NCI-H345 (cell line): Measurements from ENCODE around the gene CAMK2B.

Source experiments
- DNase-seq: peaks from one replicate; lab custom pipeline; 2025; lab: John Stamatoyannopoulos, UW

The CAMK2B gene

DNA sequence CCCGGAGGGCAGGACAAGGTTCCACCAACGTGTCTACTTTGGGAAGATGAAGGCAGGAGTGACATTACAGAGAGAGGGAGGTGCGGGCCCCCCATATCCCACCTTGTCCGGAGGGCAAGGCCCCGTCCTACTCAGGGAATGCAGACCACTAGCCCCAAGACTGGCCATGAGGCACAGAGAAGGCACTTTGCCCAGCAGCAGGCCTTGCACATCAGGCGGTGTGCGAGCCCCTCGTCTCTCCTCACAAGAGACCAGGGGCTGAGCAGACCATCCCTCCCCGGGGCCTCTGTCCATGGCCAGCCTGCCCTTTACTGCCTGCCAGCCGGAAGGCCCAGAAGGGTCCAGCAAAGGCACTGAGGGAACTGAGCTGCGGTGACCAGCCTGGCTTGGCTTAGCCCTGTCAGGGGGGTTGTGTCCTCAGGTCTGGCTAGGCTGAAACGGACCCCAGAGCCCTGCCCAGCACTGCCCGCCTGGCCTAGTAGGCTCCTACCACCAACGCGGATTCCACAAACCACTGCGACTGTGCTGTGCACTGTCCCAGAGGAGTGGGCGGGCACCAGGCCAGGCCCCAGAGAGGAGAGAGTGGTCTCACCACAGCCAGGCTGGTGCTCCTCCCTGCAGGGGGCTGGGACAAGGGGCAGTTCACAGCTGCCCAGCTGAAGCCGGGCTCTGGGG, 16.7 kb downstream of the CAMK2B start:
- DNase-seq = no peak

DNA sequence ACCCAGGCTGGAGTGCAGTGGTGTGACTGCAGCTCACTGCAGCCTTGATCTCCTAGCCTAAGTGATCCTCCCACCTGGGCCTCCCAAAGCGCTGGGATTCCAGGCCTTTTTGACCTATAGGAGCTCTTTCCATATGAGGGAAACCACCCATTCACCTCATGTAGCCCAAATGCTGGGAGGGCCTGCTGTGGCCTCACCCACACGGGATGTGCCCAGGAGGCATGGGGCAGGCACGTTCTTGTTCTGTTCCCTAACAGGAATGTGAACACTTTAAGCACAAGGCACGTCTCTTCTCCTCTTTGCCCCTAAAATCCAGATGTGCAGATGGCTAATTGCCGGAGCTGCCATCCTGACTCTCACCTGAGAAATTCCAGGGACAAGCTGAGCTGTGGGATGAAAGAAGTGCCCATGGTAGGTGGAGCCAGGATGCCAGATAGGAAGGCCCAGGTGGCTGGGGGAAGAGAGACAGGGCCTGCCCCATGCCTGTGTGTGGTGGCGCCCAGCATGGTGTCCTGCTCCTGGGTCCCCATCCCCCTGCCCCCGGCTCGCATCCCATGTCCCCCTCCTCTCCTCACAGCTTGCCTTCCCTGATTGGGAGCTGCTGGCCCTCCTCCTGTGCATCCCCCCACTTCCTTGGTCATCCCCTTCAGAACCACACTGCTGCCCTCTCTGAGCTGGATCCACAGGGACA, 17.3 kb downstream of the CAMK2B start:
- DNase-seq = no peak

- peak; percentile 34 for DNase-seq
Observed at GRCh38 chr7:44307301-44307900, 18.0 kb downstream of the CAMK2B start.

DNA sequence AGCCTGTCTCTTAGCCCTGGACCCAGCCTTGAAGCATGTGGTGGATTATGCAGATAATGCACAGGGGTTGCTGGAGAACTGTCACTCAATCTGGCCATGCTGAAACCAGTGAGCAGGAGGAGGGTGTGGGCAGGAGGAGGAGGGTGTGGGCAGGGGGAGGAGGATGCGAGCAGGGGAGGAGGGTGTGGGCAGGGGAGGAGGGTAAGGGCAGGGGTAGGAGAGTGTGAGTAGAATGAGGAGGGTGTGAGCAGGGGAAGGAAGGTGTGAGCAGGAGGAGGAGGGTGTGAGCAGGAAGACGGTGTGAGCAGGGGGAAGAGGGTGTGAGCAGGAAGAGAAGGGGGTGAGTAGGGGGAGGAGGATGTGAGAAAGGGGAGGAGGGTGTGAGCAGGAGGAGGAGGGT, 18.8 kb downstream of the CAMK2B start:
- DNase-seq = no peak

GRCh38 chr7:44305564-44306507, 19.6 kb downstream of the CAMK2B start:
- DNase-seq = no peak

DNA sequence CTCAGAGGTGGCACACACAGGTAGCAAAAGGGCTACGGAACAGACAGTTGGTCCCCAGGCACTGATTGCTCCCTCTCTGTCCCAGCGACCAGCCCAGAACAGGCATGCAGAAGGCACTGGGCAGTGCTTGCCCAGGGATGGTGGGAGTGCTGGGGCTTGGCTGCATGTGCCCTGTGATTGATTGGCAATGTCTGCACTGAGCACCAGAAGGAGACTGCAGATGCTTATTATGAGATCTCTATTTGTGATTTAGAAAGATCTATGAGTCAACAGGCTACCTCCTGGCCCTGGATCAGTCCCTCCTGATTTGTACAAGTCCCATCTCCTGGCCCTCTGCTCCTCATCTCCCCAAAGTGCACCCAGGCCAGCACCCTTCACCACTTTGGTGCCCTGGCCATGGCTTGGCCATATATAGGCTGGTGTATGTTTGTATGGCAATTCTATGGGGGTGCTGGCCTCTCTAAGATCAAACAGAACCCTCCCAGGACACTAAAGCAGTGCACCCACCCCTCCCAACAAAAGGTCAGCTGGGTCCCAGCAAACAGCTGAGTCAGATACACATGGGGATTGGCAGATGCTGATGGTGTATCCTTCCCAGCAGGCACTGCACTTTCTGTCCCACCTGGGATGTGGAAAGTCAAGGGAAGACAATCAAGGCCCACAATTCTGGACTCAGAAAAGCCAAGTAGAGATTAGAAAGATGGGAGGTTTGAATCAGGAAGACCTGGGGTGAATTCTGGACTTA, 30.9 kb downstream of the CAMK2B start:
- no peak for DNase-seq

DNA sequence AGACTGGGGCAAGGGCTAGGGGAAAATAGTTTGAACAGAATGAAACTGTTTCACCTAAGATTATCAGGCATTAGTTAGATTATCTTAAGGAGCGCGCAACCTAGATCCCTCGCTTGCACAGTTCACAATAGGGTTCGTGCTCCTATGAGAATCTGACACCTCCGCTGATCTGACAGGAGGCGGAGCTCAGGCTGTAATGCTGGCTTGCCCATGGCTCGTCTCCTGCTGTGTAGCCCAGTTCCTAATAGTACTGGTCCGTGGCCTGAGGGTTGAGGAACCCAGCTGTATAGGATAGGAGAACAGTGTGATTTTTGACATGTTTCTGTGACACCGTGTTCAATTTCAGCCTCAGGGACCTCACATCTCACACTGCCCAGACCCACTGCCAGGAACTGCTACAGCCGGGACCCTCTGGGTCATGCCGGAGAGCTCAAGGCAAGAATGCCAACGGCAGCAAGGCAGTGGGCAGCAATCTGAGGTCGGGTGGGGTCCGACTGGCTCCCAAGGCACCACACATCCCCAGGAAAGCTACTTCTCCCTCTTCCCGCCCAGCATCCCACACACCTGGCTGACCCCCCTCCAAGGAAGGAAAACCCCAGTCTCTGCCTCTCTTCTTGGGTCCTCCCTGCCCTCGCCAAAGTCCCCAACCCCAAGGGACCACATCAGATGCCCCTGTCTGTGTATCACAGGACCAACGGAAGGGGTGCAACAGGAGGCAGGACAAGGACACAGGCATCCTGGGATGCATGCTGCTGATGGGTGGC, 31.7 kb downstream of the CAMK2B start:
- DNase-seq = no peak

GRCh38 chr7:44292876-44293560, 32.4 kb downstream of the CAMK2B start:
- DNase-seq = no peak

DNA sequence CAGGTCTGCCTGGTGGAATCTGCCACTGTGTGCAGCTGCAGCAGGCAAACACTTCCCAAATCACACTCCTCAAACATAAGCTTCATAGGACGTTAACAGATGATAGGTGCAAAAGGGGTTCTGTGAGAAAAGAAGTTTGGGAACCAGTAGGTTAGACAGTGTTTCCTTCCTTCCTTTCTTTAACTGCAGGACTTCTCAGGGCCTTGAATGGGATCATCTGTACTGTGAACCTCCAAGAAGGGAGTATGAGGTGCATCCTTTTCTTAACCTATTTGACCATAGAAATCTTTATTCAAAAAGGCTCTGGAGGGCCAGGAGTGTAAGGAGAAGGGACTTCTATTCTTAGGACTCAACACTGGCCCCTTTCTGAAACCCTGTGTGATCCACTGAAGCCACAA, 33.0 kb downstream of the CAMK2B start:
- no peak for DNase-seq

- DNase-seq = no peak
Observed at GRCh38 chr7:44291733-44292419, 33.5 kb downstream of the CAMK2B start.

DNA sequence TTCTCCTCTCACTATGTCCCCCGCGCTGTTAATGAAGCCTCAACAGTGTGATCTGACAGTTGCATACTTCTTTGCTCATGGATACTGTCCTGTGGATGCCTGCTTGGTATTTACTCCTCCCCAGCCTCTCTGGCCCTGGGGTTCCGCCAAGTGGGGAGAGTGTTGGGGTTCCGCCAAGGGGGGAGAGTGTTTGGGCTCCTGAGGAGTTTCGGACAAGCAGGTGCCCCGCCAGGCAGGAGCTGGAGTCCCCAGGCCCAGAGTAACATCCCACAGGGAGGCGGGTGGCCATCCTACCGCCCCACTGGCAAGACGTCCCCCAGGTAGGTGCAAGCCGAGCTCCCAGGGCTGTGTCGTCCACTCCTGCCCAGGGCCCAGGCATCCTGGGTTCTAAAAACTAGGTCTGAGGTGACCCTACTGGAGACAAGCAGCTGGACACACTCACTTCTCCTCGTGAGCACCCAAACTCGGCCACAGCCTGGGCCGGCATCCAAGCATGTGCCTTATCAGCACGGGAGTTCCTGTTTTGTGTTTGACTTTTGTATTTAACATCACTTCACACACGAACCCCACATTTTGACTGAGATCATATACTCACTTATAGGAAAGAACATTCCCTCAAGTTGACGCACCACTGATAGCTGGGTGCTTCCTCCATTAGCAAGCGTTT, 34.2 kb downstream of the CAMK2B start:
- no peak for DNase-seq

DNA sequence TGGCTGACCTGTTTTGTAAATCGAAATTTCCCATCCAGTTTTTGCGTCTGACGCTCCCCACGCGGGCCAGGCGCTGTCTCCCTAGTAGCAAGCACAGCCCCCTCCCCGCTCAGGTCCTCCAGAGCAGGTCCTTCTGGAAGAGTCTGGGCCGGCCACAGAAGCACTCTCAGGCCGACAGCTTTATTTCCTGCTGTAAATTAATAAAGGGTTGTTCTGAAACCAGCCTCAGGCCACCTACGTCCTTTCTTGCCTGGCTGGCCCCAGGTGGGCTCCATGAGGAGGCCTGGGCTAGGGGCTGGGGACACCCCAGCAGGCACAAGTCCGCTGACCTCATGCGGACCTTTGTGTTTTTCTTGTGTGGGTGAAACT, 35.2 kb downstream of the CAMK2B start:
- DNase-seq = no peak

DNA sequence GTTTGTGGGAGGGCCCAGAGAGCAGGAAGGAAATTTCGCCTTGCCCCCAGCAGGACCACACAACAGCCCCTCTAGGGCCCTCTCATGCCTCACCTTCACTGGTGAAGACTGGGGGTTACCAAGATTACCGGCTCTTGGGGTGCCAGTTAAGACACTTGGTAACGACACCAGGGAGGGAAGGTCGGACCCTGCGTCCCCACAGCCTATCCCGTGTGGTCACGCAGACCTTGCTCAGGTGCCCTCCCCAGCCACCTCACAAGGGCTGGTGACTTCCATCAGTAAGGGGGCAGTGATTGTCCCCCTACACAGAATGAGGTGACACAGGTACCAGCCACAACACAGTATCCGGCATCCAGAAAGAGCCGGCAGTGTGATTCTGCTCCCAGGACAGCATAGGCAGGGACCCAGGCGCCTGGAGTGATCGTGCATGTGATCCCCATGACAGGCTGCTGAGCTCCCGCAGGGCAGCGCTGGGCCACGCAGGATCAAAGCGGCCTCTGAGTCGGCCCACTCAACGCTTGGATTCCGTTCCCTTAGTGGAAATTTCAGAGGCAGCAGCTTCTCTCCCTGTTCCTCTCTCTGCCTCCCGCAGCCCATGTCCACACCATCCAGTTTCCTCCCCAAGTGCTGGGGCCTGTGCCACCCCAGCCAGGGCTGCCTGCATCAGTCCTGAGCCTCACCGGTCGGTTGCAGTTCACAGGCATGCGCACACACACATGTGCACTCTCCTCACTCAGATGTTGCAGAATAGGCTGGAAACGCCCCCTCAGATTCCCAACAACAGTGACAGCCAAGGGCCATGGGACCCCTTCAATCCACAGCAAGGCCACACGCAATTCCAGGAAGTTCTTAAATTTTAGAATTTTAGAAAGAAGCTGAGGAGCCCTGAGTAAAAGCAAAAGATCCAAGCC, 35.8 kb downstream of the CAMK2B start:
- no peak for DNase-seq

- no peak for DNase-seq
Observed at GRCh38 chr7:44288811-44289340, 36.5 kb downstream of the CAMK2B start.

GRCh38 chr7:44288381-44288685, 37.1 kb downstream of the CAMK2B start:
- no peak for DNase-seq

DNA sequence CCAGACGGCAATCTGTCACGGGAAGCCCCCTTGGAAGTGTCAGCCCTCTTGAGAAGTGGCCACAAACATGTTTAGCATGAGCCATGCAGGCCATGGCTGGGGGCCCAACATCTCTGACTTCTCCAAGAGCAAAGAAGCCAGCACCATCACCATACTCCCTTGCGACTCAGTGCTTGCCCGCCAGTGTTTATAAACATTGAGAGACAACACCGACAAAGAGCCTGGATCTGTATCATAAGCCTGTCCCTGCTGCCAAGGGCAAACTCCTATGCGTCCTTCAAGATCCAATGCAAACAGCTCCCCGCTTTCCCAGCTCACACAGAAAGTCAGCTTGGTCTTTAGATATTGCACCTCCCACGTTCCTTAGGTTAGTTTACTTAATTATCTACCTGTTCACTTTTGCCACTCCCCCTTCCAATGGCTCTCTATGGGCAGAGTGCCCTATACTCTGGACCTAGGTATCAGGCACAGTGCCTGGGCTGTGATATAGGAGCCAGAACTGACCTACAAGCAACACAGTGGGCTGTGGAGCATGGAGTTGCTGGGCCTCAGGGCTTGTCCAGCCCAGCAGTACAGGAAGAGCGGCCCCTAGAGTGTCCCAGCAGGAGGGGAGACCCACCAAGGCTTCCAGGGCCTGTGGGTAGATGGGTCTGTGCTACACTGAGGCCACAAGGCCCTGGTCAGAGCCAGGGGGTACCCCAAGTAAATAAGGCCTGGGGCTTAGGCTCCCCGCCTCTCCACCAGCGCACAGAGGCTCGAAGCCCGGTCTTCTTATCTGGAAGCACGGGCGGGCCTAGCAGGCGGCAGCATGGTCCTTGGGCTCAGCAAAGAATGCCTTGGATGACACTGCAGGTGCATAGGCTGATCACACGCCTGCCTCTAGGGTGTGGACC, 37.7 kb downstream of the CAMK2B start:
- DNase-seq = no peak
